HepG2 (cell line): ENCODE measurements around the gene SMAP1.

Experiments used
- CTCF ChIP-seq: sonication (generic); formaldehyde crosslinking; IDR thresholded peaks from 2 replicates; pipeline ENCODE4 v1.5.0; 2020; ENCODE audit warnings: mild to moderate bottlenecking, missing genetic modification reagents, moderate library complexity
- EZH2 ChIP-seq: conservative IDR thresholded peaks from 2 replicates; pipeline ENCODE4 v1.6.1; 2012; ENCODE audit warnings: mild to moderate bottlenecking, low read depth, low read length, moderate library complexity
- PRPF4 ChIP-seq: fragments of 200-400 bp; formaldehyde crosslinking; IDR thresholded peaks from 2 replicates; pipeline ENCODE4 v1.6.1; 2016; ENCODE audit warnings: low read length, low read depth; ENCODE audit not compliant: poor library complexity, severe bottlenecking
- TBP ChIP-seq: sonication (generic); formaldehyde crosslinking; IDR thresholded peaks from 2 replicates; pipeline ENCODE4 v1.5.0; 2020; ENCODE audit warnings: missing genetic modification reagents
- ZBTB33 ChIP-seq: sonication (generic); formaldehyde crosslinking; IDR thresholded peaks from 2 replicates; pipeline ENCODE4 v1.4.0; 2020; ENCODE audit warnings: missing genetic modification reagents
- ZFX ChIP-seq: sonication (generic); formaldehyde crosslinking; IDR thresholded peaks from 2 replicates; pipeline ENCODE4 v1.4.0; 2020; ENCODE audit warnings: mild to moderate bottlenecking, low read depth, missing genetic modification reagents, moderate library complexity

- no peak for TF ChIP-seq CTCF (CRISPR knock-in tag)
- no peak for TF ChIP-seq EZH2
- TF ChIP-seq PRPF4: no peak
- no peak for TF ChIP-seq ZFX (CRISPR knock-in tag)
- no peak for TF ChIP-seq ZBTB33 (CRISPR knock-in tag)
- no peak for TF ChIP-seq TBP
Measured at GRCh38 chr6:70629929-70630328, 37.8 kb upstream of the SMAP1 start.
